Measurements from ENCODE around the gene TTC34. TPM values are rescaled to one million over a fixed set of nuclear protein-coding genes. Genes with fewer than 3 reads are reported as not detected.

The TTC34 gene
- total and polyA plus RNA-seq, 3 donors from 2014 or later = 3.0 to 5.2 (median 4.1) TPM

- Histone ChIP-seq H3K4me3 (no peak overlapping the region), H3K4me1 (no peaks in the 10 kb centered on the region), H3K9me3 (no peaks in the 10 kb centered on the region), H3K36me3 (ENCODE audit: low read depth, missing control alignments) (no peaks in the 10 kb centered on the region), H3K27me3 (no peaks in the 10 kb centered on the region), H3K27ac (no peak overlapping the region)
- TF ChIP-seq POLR2A (IDR thresholded peaks at IDR 0.05) (no peak), CTCF (IDR thresholded peaks at IDR 0.05) (no peak)
- DNase-seq = no peak
- 75 to 82% methylated on average over 13 to 27 of the region's 30 CpGs for WGBS, 2 donors
- intact Hi-C loops (cut with DNase I; ENCODE audit: low total_unique reads) = no loop called here
These were observed 17.8 kb downstream of the TTC34 start for GRCh38 chr1:2783435-2784397.

- no peaks in the 10 kb centered on the region for H3K9me3 ChIP-seq
- H3K27me3 ChIP-seq = no peaks in the 10 kb centered on the region
- no peaks in the 10 kb centered on the region for H3K36me3 ChIP-seq (ENCODE audit: low read depth, missing control alignments)
- H3K4me3 ChIP-seq = no peak overlapping the region
- intact Hi-C loops (cut with DNase I; ENCODE audit: low total_unique reads) = no loop called here
- no peak overlapping the region for H3K27ac ChIP-seq
- WGBS, 2 donors = 74 to 75% methylated on average over 3 to 5 of the region's 5 CpGs
- no peaks in the 10 kb centered on the region for H3K4me1 ChIP-seq
- DNase-seq = no peak
- TF ChIP-seq CTCF (IDR thresholded peaks at IDR 0.05) = no peak
- TF ChIP-seq POLR2A (IDR thresholded peaks at IDR 0.05) = no peak
These were observed 18.4 kb downstream of the TTC34 start for GRCh38 chr1:2783069-2783434.

GRCh38 chr1:2781627-2782026, 19.9 kb downstream of the TTC34 start:
- no peak for DNase-seq
- 61 to 70% methylated on average over 2 of the region's 2 CpGs for WGBS, 2 donors
- intact Hi-C loops (cut with DNase I; ENCODE audit: low total_unique reads) = no loop called here
- H3K9me3 ChIP-seq = no peaks in the 10 kb centered on the region
- H3K36me3 ChIP-seq (ENCODE audit: low read depth, missing control alignments) = no peaks in the 10 kb centered on the region
- H3K4me3 ChIP-seq = no peak overlapping the region
- no peaks in the 10 kb centered on the region for H3K4me1 ChIP-seq
- H3K27me3 ChIP-seq = no peaks in the 10 kb centered on the region
- H3K27ac ChIP-seq = no peak overlapping the region
- TF ChIP-seq CTCF (IDR thresholded peaks at IDR 0.05) = no peak
- TF ChIP-seq POLR2A (IDR thresholded peaks at IDR 0.05) = no peak

- no peak for DNase-seq
- Histone ChIP-seq H3K4me1 (no peaks in the 10 kb centered on the region), H3K27me3 (no peaks in the 10 kb centered on the region), H3K4me3 (no peak overlapping the region), H3K9me3 (no peaks in the 10 kb centered on the region), H3K36me3 (ENCODE audit: low read depth, missing control alignments) (no peaks in the 10 kb centered on the region), H3K27ac (no peak overlapping the region)
- intact Hi-C loops (cut with DNase I; ENCODE audit: low total_unique reads) = no loop called here
- TF ChIP-seq CTCF (IDR thresholded peaks at IDR 0.05) (no peak), POLR2A (IDR thresholded peaks at IDR 0.05) (no peak)
- WGBS, 2 donors = 16 to 30% methylated on average over 2 to 3 of the region's 3 CpGs
These were observed 23.3 kb downstream of the TTC34 start for GRCh38 chr1:2778220-2778592.
